Stimulated activated CD4-positive, alpha-beta T cell treated with anti-CD3 and anti-CD28 coated beads, Interleukin-15, amount 100 ng/mL, for 48 hours (primary cell): ENCODE data around the gene ORC2.
"Not testable (repeated sequence)": the region's sequence is repeated elsewhere in the genome, so short reads cannot be mapped to it uniquely, and the experiment has no call there.

Source experiments
- DNase-seq, 2 donors: peaks; one replicate each; pipeline ENCODE4 v3.0.0-alpha.2; 2020; ENCODE audit warnings: low read depth in 2 of 2

ORC2 gene

DNA sequence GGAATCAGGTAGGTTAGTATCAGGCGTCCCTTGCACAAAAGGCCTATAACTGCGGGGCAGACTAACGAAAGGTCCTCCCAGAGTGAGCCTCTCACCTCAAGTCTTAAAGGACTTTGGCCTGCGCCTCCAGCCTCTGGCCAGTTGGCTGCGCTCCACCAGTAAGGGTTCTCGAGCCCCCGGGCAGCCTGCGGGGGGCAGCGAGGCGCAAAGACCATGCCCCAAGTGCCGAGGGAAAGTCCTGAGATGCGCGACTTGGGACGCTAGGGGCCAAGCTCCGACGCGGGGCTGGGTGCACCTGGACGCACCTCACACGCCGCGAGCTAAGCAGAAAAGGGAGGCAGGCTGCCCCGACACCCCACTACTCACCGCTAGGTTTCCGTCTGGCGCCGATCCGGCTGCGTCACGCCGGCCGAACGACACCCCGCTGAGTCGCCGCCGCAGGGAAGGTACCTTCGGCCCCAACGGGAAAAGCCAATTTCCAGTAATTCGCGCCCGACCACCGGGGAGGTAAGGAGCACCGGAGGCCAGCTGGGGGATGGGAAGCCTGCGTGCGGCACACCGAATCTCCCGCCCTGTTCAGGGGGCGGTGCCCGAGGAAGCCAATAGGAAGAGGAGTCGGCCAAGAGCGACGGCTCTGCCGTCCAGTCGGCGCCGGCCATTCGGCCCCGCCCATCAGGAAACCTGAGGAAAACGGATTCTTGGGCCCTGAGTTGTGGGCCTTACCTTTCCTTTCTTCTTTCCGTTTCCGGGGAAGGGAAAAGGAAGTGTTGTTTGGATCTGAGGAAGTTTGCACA lies at the start of gene ORC2:
Gene ORC2, minus strand, starts transcription at position 537 of the 794 bp plus-strand sequence. CDS start 5,537 bp downstream, outside the sequence.
- DNase-seq: peak; percentile 85 to 88

DNA sequence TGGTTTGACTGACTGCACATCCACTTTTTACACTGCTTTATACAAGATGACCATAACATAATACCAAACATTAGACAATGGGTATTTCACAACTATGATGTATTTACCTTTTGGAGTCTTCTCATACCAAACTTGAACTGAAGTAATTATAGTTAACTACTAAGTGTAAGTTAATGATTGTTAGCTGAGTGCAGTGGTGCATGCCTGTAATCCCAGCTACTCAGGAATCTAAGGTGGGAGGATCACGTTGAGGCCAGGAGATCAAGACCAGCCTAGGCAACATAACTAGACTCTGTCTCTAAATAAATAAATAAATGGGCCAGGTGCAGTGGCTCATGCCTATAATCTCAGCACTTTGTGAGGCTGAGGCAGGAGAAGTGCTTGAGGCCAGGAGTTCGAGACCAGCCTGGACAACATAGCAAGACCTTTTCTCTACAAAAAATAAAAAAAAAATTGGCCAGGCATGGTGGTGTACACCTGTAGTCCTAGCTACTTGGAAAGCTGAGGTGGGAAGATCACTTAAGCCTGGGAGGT lies 44.9 kb upstream of the ORC2 start:
- DNase-seq: no peak

DNA sequence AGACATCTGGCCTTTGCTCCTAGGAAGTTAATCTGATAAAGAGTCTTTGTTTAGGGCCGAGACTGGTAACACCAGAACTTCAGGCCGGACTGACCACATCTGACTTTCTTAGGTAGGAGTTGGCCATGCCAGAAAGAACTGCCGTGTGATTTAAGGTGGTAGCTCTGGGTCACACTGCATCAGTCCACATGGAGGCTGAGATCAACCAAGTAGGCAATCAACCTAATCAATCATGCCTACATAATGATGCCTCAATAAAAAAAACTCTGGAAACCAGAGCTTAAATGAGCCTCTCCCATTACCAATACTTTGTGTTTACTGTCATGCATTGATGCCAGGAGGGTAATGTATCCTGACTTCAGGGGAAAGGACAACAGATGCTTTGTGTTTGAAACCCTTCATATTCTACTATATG lies 44.1 kb upstream of the ORC2 start:
- DNase-seq: no peak

DNA sequence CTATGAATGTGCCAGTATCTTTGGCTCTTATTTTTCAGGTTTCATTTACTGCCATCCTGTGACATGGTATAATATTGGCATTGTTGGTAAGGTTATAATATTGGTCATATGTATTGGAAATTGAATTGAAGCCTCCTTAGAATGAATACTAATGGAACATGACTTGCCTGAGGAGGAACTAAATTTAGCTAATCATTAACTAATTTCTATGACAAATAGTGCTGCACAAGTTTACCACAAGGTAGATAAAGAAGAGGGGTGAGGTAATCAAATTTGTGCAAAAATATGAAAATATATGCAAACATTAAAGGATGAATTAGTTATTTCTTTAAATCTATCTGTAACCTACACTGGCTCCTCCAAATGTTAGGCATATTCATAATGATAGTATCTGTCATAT lies 43.2 kb upstream of the ORC2 start:
- no peak for DNase-seq

DNA sequence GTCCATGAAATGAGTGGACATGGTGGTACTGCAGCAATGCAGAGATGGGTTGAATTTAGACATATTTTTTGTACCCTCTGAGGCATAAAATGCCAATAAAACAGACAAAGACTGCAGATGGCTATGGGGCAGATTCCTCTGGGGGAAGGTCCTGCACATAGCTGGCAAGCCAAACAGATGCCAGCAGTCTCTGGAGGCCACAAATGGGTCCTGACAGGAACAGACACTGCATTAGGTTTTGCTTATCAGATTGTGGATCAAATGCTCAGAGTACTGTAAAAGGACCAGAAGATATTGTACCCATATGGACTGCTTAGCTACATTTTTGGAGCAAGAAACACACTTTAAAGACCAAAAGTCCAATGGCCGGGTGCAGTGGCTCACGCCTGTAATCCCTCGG lies 40.9 kb upstream of the ORC2 start:
- no peak for DNase-seq

DNA sequence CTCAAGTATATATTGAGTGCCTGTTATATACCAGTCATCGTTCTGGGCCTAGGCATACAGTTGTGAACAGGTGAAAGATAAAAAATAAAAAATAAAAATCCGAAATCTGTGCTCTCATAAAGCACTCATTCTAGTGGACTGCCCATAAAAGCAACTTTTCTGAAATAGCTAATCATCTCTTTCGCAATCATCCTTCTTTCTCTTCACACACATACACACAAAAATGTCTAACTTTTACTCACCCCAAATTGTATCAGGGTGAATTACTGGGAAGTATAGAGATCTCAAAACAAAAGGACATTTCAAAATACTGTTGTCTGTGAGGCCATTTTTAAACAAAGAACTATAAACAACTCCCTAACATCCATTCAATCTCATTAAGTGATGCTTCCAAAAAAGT lies 29.6 kb upstream of the ORC2 start:
- DNase-seq: no peak

DNA sequence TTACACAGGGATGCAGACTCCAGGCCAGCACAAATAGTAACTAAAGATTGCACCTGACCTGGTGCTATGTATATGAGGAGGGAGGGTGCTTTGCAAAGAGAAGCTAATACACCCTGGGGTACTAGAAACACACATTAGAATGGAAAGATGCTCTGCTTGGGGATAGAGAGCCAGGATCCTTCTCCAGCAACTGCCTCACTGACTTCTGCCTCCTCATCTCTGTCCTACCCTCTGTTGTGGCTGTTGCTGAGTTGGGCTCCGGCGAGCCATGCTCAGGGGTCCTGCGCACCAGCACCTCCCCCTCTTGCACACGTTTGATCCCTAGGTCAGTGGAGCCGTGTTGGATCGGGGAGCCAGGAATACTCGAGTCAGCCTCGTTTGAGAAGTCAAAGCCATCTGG lies 23.7 kb upstream of the ORC2 start:
- no peak for DNase-seq

DNA sequence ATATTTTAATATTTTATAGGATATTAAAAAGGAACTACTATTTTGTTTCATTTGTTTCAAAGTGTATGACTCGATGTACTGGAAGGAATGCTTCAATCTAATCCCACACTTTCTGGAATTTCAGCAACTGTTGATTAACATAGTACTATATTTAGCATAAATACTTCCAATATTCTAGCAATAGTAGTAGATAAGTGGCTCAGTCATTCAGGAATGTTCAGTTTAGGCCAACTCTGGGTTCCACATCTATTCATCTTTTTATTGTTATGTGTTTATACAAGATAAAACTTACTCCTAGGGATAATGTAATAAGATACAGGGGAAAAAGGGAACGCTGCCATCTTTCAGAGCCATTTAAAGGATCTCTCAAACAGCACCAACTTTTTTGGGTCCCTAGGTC lies 22.3 kb upstream of the ORC2 start:
- DNase-seq: no peak

DNA sequence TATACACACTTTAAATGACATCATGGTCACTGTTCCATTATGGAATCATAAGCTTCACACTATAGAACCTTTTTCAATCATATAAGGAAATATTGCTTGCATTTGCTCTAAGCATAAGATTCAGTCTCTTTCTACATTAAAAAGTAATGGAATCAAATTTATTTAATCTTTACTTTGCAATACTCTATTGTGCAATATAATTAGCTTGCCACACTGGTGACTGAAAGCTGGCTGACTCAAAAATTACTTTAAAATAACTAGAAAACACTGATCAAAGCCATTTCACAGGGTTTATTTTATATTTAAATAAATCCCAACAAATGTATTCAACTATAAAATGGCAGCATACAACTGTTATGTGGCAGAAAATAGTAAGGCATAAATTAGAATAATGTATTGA lies 13.2 kb upstream of the ORC2 start:
- DNase-seq: no peak

DNA sequence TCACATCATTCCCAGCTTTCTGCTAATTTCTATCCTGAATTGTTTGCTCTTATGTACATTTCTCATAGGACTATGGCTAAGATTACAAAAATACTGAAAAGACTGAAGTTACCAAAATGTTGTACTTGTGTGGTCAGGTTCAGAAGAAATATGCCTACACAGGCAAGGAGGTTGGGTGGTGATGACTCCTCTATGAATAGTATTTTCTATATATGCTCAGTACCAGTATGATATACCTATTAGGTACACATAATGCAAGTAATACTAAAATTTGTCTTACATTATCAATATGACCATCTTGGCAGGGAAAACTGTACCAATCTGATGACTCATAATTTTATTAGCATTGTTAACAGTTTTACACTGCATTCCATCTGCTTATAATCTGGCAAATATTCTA lies 12.2 kb upstream of the ORC2 start:
- DNase-seq: no peak

DNA sequence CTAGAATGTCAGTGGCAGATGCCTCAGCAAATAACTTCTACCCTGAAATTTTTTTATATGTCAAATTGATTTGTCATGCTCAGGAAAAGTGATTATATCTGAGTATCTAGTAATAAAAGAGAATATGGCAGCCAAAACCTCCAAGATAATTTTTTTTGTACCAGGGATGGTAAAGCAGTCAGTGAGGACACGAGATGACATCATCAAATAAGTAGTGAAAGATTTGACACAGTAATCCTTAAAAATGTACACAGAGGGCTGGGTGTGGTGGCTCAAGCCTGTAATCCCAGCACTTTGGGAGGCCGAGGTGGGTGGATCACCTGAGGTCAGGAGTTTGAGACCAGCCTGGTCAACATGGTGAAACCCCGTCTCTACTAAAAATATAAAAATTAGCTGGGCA lies 6.6 kb upstream of the ORC2 start:
- DNase-seq: not testable (repeated sequence)

DNA sequence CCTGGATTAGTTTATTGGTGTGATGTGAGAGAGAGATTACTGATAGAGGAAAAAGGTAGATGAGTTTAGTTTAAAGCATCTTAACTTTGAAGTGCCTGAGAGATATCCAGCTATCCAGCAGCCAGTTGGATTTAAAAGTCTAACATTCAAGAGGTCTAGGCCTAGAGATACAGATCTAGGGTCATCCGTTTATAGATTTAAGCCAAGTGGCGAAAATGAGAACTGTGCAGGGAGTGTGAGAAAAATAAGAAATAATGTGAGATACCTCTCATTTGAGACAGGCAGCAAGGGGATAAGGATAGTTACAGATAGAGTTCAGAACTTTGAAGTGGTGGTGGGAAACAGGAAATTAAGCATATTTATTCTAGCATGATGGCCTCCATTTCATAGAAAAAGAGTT lies 5.3 kb upstream of the ORC2 start:
- DNase-seq: no peak

DNA sequence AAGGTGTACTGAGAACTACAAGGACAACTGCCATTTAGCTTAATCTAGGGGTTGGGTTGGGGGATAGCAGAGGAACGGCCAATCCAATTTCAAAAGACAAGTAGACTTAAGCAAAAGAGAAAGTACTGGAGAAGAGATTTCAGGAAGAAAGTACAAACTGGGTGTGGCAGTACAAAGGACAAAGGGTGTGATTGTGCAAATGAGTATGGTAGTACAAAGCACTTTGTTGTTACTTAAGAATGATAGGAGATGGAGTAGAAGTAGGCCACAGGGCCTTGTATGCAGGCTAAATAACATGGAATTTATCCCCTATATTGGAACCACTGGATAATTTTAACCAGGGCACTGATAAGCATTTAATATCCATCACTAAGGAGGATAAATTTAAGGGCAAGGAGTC lies 4.7 kb upstream of the ORC2 start:
- DNase-seq: no peak

DNA sequence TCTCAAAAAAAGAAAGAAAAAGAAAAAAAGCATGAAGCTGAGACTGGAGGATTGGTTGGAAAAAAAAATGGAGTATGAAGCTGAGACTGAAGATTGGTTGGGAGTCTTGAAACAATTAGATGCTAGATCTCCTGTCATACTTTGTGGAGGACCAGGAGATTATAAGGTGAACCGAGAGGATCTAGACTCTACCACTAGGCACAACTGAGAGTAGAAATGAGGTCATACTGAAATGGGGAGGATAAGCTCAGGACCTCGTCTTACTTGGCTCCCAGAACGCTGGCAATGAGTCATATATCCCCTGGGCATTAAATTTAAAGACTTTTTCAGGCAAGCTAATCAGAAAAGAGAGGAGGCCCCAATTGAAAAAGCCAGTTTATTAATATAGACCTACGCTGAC lies 3.3 kb upstream of the ORC2 start:
- DNase-seq: no peak

DNA sequence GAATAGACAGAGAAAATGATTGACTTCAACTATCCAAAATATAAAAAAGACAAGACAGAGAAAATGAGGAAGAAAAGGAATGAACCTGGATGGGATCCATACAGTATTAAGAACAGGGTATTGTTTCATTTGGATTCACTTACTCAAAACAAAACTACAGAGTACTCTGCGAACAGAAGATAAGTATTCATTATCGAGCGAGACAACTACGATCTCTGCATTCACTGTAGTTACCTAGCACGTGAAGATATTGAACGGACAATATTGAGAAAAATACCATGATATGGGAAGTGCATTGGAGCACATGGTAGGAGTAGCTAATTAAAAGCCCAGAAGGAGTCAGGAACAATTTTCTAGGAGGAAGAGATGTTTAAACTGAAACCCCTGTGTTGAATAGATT lies 1.0 kb upstream of the ORC2 start:
- DNase-seq: no peak

DNA sequence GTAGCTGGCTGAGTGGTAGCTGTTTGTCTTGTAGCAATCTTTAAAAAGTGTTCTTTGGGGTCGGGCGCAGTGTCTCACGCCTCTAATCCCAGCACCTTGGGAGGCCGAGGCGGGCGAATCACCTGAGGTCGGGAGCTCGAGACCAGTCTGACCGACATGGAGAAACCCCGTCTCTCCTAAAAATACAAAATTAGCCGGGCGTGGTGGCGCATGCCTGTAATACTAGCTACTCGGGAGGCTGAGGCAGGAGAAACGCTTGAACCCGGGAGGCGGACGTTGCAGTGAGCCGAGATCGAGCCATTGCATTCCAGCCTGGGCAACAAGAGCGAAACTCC lies 425 bp upstream of the ORC2 start:
- DNase-seq: peak in 1 of 2 donors; percentile 13

DNA sequence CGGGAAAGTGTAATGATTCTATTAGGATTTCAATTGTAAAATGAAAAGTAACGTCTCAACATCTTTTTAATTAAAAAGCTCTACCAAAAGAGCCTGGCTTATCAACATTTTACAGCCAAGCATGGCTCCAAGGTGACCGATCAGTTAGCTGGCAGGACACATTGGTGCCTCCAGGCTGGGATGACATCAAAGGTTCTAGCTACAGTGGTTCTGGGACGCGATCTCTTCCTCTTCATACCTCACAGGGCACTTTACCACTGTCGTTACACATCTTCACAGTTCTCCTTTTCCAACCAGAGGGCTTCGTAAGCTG lies 693 bp downstream of the ORC2 start:
- peak in 1 of 2 donors; percentile 5 for DNase-seq

DNA sequence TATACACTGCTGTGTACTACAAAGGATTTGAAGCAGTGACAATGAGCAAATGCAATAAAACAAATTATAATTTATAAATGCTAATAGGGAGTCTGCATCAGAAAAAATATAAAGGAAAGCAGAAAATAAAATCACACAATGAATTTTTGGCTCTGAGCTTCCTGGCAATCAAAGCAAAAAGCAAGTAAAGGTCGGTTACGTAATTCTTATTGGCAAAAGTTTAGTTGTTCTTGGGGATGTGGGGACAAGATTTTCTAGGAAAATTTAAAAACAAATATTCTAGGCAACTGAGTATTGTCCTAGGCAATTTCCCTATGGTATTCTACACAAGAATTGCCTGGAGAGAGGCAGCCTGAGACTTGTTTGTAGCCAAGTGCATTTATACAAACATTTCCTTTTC lies 1.8 kb downstream of the ORC2 start:
- DNase-seq: no peak

DNA sequence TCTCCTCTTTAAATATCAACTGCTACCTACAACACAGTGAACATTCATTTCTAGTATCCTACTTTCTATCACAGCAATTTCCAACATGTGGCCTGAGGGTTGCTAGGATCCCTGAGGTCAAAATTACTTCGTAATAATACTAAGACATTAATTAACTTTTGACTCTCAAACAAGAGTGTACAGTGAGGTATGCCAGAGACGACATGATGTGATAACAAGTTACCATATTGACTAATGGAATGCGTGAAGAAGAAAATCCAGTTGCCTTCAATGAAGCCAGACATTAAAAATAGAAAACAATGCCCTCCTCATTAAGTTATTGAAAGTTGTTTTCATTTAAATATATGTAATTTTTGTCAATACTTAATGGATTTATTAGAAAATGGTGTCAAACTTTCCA lies 13.1 kb downstream of the ORC2 start:
- DNase-seq: no peak

DNA sequence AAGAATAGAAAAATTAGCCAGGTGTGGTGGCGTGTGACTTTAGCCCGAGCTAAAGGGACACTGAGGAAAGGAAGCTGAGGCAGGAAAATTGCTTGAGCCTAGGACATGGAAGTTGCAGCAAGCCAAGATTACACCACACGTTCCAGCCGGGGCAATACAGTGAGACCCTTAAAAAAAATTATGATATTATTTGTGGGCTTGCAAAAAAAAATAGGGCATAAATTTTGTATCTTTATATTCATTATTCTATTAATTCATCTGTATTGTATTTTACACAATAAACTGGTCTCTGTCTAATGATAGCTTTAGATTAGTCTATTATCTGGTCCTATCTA lies 18.1 kb downstream of the ORC2 start:
- DNase-seq: no peak

DNA sequence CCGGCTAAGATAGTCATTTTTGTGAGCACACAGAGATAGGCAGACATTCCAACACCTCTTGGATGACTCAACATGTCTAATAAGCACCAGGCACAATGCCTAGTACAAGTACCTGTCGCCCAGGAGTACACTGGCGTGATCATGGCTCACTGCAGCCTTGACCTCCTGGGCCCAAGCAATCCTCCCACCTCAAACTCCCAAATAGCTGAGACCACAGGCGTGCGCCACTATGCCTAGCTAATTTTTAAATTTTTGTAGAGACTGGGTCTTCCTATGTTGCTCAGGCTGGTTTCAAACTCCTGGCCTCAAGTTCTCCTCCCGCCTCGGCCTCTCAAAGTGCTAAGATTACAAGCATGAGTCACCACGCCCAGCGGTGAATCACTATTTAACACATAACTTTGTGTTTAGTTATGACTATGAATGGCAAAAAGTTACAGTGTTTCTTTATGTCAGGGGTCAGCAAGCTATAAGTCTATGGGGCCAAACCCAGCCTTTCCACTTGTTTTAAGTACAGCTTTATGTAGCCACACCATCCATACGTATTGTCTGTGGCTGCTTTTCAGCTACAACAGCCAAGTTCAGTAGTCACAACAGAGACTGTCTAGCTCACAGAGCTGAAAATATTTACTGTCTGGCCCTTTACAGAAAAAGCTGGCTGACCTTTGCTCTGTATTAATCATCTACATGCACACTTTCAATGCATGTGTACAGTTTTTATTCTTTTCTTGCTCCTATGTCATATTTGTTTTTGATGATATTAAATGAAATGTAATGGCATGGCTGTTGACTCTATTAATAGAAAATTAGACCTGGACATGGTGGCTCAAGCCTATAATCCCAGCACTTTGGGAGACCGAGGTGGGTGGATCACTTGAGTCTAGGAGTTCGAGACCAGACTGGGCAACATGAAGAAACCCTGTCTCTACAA lies 18.7 kb downstream of the ORC2 start:
- DNase-seq: peak; percentile 67 to 69

DNA sequence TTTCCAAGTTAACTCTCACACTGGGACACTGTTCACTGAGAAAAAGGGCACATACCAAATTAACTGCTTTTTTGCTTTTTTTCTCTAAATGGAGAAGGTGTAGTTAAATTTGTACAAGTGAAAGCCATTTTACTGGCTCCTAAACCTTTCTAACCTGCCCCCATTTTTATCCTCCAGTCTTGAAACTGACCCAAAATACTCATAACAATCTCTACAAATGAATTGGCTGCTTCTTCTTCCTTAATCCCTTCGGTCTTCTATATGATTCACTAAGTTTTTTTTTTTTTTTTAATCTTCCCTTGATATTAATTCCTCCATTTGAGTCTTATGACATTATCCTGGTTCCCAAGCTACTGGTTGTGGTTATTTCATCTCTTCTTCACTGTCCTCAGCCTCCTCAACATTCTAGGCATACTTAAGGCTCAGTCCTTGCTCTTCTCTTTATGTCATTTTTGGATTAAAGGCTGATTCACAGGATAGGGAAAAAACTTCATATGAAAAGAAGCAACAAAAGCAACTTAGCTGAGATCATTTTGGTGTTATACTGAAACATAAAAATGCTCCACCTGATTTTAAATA lies 19.8 kb downstream of the ORC2 start:
- DNase-seq: no peak

DNA sequence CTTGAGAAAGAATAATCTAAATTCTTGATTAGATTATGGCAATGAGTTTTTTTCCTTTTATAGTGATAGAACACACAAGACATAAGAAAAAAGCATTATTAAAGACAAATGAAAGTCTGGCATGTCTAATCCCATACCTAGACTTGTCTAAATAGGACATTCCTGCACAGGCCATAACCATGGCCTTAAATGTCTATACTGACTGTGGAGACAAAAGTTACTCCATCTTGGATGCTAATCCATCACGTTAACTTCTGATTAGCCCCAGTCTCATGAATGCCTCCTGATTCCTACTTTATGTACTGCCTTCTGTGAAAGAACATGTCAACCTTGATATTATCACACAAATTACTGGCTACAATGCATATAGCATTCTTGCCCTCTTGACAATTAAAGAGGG lies 23.6 kb downstream of the ORC2 start:
- DNase-seq: no peak
